OCI-LY1 (cell line): Measurements from ENCODE around the gene S100A10.

Experiments
- H2AFZ ChIP-seq: fragments of 200-600 bp; sonication (generic), shearing (Covaris generic); 2 replicates; pipeline ENCODE4 v1.6.0; 2014; ENCODE audit warnings: antibody characterized with exemption, mild to moderate bottlenecking, low read length
- H3F3A ChIP-seq: fragments of 200-600 bp; sonication (generic), shearing (Covaris generic); 2 replicates; pipeline ENCODE4 v1.6.0; 2014; ENCODE audit warnings: mild to moderate bottlenecking, antibody characterized with exemption, low read length, moderate library complexity; ENCODE audit not compliant: insufficient read depth
- H3K27ac ChIP-seq: fragments of 200-600 bp; sonication (generic); 2 replicates; pipeline ENCODE4 v1.5.1; 2014; ENCODE audit warnings: low read length, mixed run types, mild to moderate bottlenecking, low read depth; ENCODE audit not compliant: poor library complexity, severe bottlenecking
- H3K27me3 ChIP-seq: fragments of 200-600 bp; sonication (generic); 2 replicates; pipeline ENCODE4 v1.6.0; 2014; ENCODE audit warnings: antibody characterized with exemption, mild to moderate bottlenecking, low read length, moderate library complexity; ENCODE audit not compliant: insufficient read depth
- H3K36me3 ChIP-seq: fragments of 200-600 bp; sonication (generic); 2 replicates; pipeline ENCODE4 v1.6.1; 2014; ENCODE audit warnings: mild to moderate bottlenecking, antibody characterized with exemption, low read length, moderate library complexity, mixed read lengths; ENCODE audit not compliant: insufficient read depth
- H3K4me1 ChIP-seq: fragments of 200-600 bp; sonication (generic); 2 replicates; pipeline ENCODE4 v1.5.1; 2014; ENCODE audit warnings: mild to moderate bottlenecking, low read length, moderate library complexity; ENCODE audit not compliant: insufficient read depth, severe bottlenecking
- H3K4me2 ChIP-seq: fragments of 200-600 bp; sonication (generic), shearing (Covaris generic); 2 replicates; pipeline ENCODE4 v1.6.1; 2014; ENCODE audit warnings: low read length
- H3K4me3 ChIP-seq: fragments of 200-600 bp; sonication (generic); 2 replicates; pipeline ENCODE4 v1.5.1; 2014; ENCODE audit warnings: low read length, low read depth, mild to moderate bottlenecking, mixed read lengths; ENCODE audit not compliant: poor library complexity, severe bottlenecking
- H3K79me2 ChIP-seq: fragments of 200-600 bp; shearing (Covaris generic); 2 replicates; pipeline ENCODE4 v1.6.1; 2016; ENCODE audit warnings: mixed run types, low read length, mixed read lengths; ENCODE audit not compliant: insufficient read depth
- H3K9ac ChIP-seq: fragments of 200-600 bp; sonication (generic), shearing (Covaris generic); 2 replicates; pipeline ENCODE4 v1.6.1; 2014; ENCODE audit warnings: mild to moderate bottlenecking, low read length, mixed read lengths
- H3K9me2 ChIP-seq: fragments of 200-600 bp; sonication (generic), shearing (Covaris generic); 2 replicates; pipeline ENCODE4 v1.6.1; 2014; ENCODE audit warnings: low read depth, mild to moderate bottlenecking, low read length, mixed read lengths
- H3K9me3 ChIP-seq: fragments of 200-600 bp; shearing (Covaris generic); 2 replicates; pipeline ENCODE4 v1.6.1; 2014; ENCODE audit warnings: low read length, mixed read lengths
- H4K20me1 ChIP-seq: fragments of 200-600 bp; sonication (generic), shearing (Covaris generic); 2 replicates; pipeline ENCODE4 v1.6.0; 2016; ENCODE audit warnings: mild to moderate bottlenecking, low read length; ENCODE audit not compliant: insufficient read depth
- EZH2 ChIP-seq: fragments of 200-600 bp; sonication (generic), shearing (Covaris generic); IDR thresholded peaks from 2 replicates; pipeline ENCODE4 v1.8.0; 2017; ENCODE audit warnings: borderline replicate concordance, mixed run types, mild to moderate bottlenecking, antibody characterized with exemption, low read length, moderate library complexity, mixed read lengths
- TF ChIP-seq, protein P1 (sequence below): fragments of 200-600 bp; sonication (generic), shearing (Covaris generic); IDR thresholded peaks from 2 replicates; pipeline ENCODE4 v1.5.1; 2017; ENCODE audit warnings: mild to moderate bottlenecking, antibody characterized with exemption, low read length, moderate library complexity, mixed read lengths

The S100A10 gene

DNA sequence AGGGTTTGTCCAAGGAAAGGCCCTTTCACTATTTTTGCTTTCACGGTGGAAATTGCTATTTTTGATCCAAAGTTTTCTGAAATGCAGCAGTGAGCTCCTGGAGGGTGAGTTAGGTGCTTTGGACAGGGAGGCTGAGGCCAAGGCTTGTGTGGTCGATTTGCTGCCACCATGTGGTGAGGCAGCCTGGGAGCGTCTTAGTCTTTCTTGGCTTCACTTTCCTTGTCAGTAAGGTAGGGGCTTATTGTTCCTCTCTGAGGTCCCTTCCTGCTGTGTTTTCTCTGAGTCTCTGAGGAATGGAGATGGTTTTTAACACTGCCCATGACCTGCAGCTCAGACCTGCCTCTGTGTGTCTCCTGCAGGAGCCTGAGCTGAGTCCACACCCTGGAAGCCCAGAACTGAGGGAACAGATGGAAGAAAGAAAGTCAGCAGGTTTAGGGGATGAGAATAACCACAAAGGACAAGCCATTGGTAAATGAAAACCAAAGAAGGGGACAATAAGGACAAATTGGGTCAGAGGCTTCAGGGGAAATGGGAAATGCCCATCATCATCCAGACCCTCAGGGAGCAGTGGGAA, 20.1 kb upstream of the S100A10 start:
- Histone ChIP-seq H3F3A (no peaks in the 10 kb centered on the region), H2AFZ (no peak overlapping the region), H3K9me2 (no peaks in the 10 kb centered on the region)

DNA sequence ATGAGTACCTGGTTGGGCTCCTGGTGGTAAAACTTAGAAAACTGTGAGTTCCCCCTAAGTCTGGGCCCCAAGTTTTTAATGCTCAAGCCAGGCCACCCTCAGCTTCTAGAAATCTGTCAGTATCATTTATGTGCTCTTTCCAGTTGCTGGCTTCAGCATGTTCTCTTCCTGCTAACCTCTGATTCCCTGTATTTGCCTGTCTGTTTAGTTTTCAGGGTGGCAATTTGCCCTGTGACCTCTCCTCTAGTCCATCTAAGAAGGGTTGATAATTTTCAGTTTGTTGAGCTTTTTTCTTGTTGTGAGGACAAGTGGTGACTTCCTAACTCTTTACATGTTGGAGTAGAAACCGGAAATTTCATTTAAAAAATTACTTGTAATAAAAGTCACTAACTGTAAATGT, 16.0 kb upstream of the S100A10 start:
- Histone ChIP-seq H3K36me3 (no peaks in the 10 kb centered on the region), H3K9me3 (no peaks in the 10 kb centered on the region), H3K9ac (no peak overlapping the region), H3K4me1 (no peaks in the 10 kb centered on the region), H3K79me2 (no peaks in the 10 kb centered on the region), H4K20me1 (no peaks in the 10 kb centered on the region), H2AFZ (no peak overlapping the region), H3F3A (no peaks in the 10 kb centered on the region), H3K4me3 (no peak overlapping the region), H3K9me2 (no peaks in the 10 kb centered on the region), H3K27me3 (no peaks in the 10 kb centered on the region; the same call in 1 of the 2 replicates), H3K27ac (no peak overlapping the region), H3K4me2 (no peak overlapping the region)
- no peak for TF ChIP-seq EZH2
- TF ChIP-seq, protein P1, sequence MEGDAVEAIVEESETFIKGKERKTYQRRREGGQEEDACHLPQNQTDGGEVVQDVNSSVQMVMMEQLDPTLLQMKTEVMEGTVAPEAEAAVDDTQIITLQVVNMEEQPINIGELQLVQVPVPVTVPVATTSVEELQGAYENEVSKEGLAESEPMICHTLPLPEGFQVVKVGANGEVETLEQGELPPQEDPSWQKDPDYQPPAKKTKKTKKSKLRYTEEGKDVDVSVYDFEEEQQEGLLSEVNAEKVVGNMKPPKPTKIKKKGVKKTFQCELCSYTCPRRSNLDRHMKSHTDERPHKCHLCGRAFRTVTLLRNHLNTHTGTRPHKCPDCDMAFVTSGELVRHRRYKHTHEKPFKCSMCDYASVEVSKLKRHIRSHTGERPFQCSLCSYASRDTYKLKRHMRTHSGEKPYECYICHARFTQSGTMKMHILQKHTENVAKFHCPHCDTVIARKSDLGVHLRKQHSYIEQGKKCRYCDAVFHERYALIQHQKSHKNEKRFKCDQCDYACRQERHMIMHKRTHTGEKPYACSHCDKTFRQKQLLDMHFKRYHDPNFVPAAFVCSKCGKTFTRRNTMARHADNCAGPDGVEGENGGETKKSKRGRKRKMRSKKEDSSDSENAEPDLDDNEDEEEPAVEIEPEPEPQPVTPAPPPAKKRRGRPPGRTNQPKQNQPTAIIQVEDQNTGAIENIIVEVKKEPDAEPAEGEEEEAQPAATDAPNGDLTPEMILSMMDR: no peak

More for the DNA sequence above, 20.1 kb upstream of the S100A10 start:
- Histone ChIP-seq H4K20me1 (no peaks in the 10 kb centered on the region), H3K4me3 (no peak overlapping the region), H3K79me2 (no peaks in the 10 kb centered on the region), H3K4me1 (no peaks in the 10 kb centered on the region), H3K27me3 (no peaks in the 10 kb centered on the region), H3K27ac (no peak overlapping the region), H3K36me3 (no peaks in the 10 kb centered on the region), H3K9ac (no peak overlapping the region), H3K4me2 (no peak overlapping the region), H3K9me3 (no peaks in the 10 kb centered on the region)
- TF ChIP-seq EZH2: no peak
- TF ChIP-seq, protein P1: peak; percentile 68

DNA sequence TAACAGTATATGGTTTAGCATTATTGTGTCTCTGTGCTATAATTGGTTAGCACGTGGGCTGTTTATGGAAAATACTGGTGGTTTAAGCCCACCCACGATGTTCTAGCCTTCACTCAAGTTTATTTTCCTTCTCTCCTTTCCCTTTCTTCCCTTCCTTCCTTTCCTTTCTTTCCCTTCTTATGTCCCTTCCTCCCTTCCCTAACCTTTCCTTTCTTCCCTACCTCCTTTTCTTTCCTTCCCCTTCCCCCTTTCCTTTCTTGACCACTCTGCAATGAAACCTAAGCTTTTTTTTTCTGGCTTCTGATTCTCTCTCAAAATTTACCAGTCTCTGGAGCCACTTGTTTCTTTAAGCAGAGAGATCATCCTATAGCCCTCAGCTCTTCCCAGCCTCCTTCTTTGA, 13.4 kb upstream of the S100A10 start:
- H3K9ac ChIP-seq: no peak overlapping the region

More for the DNA sequence above, 13.4 kb upstream of the S100A10 start:
- Histone ChIP-seq H3K36me3 (no peaks in the 10 kb centered on the region), H3F3A (no peaks in the 10 kb centered on the region), H3K4me3 (no peak overlapping the region), H3K27ac (no peak overlapping the region), H4K20me1 (no peaks in the 10 kb centered on the region), H3K4me2 (no peak overlapping the region), H3K9me2 (no peaks in the 10 kb centered on the region), H3K27me3 (no peaks in the 10 kb centered on the region; the same call in 1 of the 2 replicates), H3K4me1 (no peaks in the 10 kb centered on the region), H2AFZ (no peak overlapping the region), H3K79me2 (no peaks in the 10 kb centered on the region), H3K9me3 (no peaks in the 10 kb centered on the region)
- no peak for TF ChIP-seq EZH2
- TF ChIP-seq, protein P1: no peak
